ENCODE measurements around the gene DLX3. TPM values are rescaled to one million over a fixed set of nuclear protein-coding genes. Genes with fewer than 3 reads are reported as not detected.

The DLX3 gene
- total RNA-seq, 1 experiment from 2014 or later, result 0.74 TPM

- DNase-seq (ENCODE audit: low spot score), result no peak
- ATAC-seq, result peak; percentile 17
- Mint-ChIP-seq H3K27ac (no peak overlapping the region), H3K9me3 (no peaks in the 10 kb centered on the region), H3K4me1 (peaks cover 34% of the 10 kb centered on the region), H3K27me3 (ENCODE audit: low read depth) (peaks cover 93% of the 10 kb centered on the region), H3K36me3 (no peaks in the 10 kb centered on the region), H3K4me3 (no peak overlapping the region)
- TF ChIP-seq ZNF396 (CRISPR knock-in tag; IDR thresholded peaks at IDR 0.05; ENCODE audit: borderline replicate concordance), result no peak
- no peak for TF ChIP-seq FOXP1 (CRISPR knock-in tag; IDR thresholded peaks at IDR 0.05; ENCODE audit: borderline replicate concordance)
- TF ChIP-seq NFE2L1 (CRISPR knock-in tag; IDR thresholded peaks at IDR 0.05), result no peak
- no peak for TF ChIP-seq TEAD1 (CRISPR knock-in tag; IDR thresholded peaks at IDR 0.05)
- TF ChIP-seq JAZF1 (CRISPR knock-in tag; IDR thresholded peaks at IDR 0.05), result no peak
- TF ChIP-seq ZNF232 (CRISPR knock-in tag; IDR thresholded peaks at IDR 0.05), result no peak
- no peak for TF ChIP-seq FOXJ3 (CRISPR knock-in tag; IDR thresholded peaks at IDR 0.05; ENCODE audit: borderline replicate concordance)
- no peak for TF ChIP-seq AFF4 (CRISPR knock-in tag; IDR thresholded peaks at IDR 0.05; ENCODE audit: borderline replicate concordance)
- TF ChIP-seq NFATC4 (CRISPR knock-in tag; IDR thresholded peaks at IDR 0.05), result no peak
- TF ChIP-seq ERG (CRISPR knock-in tag; IDR thresholded peaks at IDR 0.05), result no peak
- no peak for TF ChIP-seq ZNF317 (CRISPR knock-in tag; IDR thresholded peaks at IDR 0.05; ENCODE audit: borderline replicate concordance, low read depth)
- TF ChIP-seq IRF1 (CRISPR knock-in tag; IDR thresholded peaks at IDR 0.05), result no peak
- TF ChIP-seq ZSCAN18 (CRISPR knock-in tag; IDR thresholded peaks at IDR 0.05), result no peak
- TF ChIP-seq ATF2 (CRISPR knock-in tag; IDR thresholded peaks at IDR 0.05; ENCODE audit: borderline replicate concordance, low read depth), result no peak
- TF ChIP-seq RORB (CRISPR knock-in tag; IDR thresholded peaks at IDR 0.05), result no peak
- TF ChIP-seq NR1H2 (CRISPR knock-in tag; IDR thresholded peaks at IDR 0.05), result no peak
- no peak for TF ChIP-seq E2F1 (CRISPR knock-in tag; IDR thresholded peaks at IDR 0.05)
- CTCF ChIA-PET, result interaction anchor here (1.0 to 1.8 kb wide), 5 partner anchors 9 to 104 kb away, joined by 3 to 8 read pairs (median 4); no protein-coding TSS in a partner anchor
- POLR2A ChIA-PET, result interaction anchor here (0.8 to 1.2 kb wide), 2 partner anchors 85 to 108 kb away, joined by 3 read pairs; no protein-coding TSS in a partner anchor
Measured at GRCh38 chr17:49984283-49984682, 10.7 kb downstream of the DLX3 start.

Data from WTC11 (cell line).